Activated naive CD8-positive, alpha-beta T cell (primary cell): Measurements from ENCODE around the gene UNC13A.

Experiments
- H3K27ac Mint-ChIP-seq: one replicate; pipeline ENCODE4 v1.8.0; 2021; ENCODE audit warnings: mixed read lengths
- H3K27me3 Mint-ChIP-seq: one replicate; pipeline ENCODE4 v1.8.0; 2021; ENCODE audit warnings: mixed read lengths
- H3K36me3 Mint-ChIP-seq: one replicate; pipeline ENCODE4 v1.8.0; 2021; ENCODE audit warnings: mixed read lengths
- H3K4me1 Mint-ChIP-seq: one replicate; pipeline ENCODE4 v1.8.0; 2021; ENCODE audit warnings: low read depth, mixed read lengths
- H3K4me3 Mint-ChIP-seq: one replicate; pipeline ENCODE4 v1.8.0; 2021; ENCODE audit warnings: mild to moderate bottlenecking, mixed read lengths
- H3K9me3 Mint-ChIP-seq: one replicate; pipeline ENCODE4 v1.8.0; 2021; ENCODE audit warnings: low read depth, mixed read lengths

Gene UNC13A

GRCh38 chr19:17719730-17720400 lies 31.7 kb upstream of the UNC13A start:
- Mint-ChIP-seq H3K4me3 (peak overlapping the region; percentile 93), H3K9me3 (no peaks in the 10 kb centered on the region), H3K36me3 (no peaks in the 10 kb centered on the region), H3K27me3 (no peaks in the 10 kb centered on the region), H3K27ac (peak overlapping the region; percentile 85), H3K4me1 (peaks cover 30% of the 10 kb centered on the region)

GRCh38 chr19:17718947-17719711 lies 31.0 kb upstream of the UNC13A start, which contains the start of gene MAP1S:
TSS of gene MAP1S (plus strand) at chr19:17719480. CDS start at chr19:17719503, 23 bp downstream.
- Mint-ChIP-seq H3K4me3 (peak within 1 kb of the TSS; percentile 93), H3K27me3 (no peaks in the 10 kb centered on the region), H3K27ac (peak within 1 kb of the TSS; percentile 85), H3K9me3 (no peaks in the 10 kb centered on the region), H3K36me3 (no peaks in the 10 kb centered on the region), H3K4me1 (peaks cover 30% of the 10 kb centered on the region)

- Mint-ChIP-seq H3K4me3 (peak overlapping the region; percentile 89), H3K27ac (peak overlapping the region; percentile 84), H3K4me1 (peaks cover 30% of the 10 kb centered on the region), H3K27me3 (no peaks in the 10 kb centered on the region), H3K36me3 (no peaks in the 10 kb centered on the region), H3K9me3 (no peaks in the 10 kb centered on the region)
These were observed 30.4 kb upstream of the UNC13A start for GRCh38 chr19:17718550-17718946.

GRCh38 chr19:17716309-17716929 lies 28.3 kb upstream of the UNC13A start:
- Mint-ChIP-seq H3K4me3 (no peak overlapping the region), H3K9me3 (no peaks in the 10 kb centered on the region), H3K27ac (no peak overlapping the region), H3K36me3 (no peaks in the 10 kb centered on the region), H3K4me1 (peaks cover 24% of the 10 kb centered on the region), H3K27me3 (no peaks in the 10 kb centered on the region)

- Mint-ChIP-seq H3K27me3 (no peaks in the 10 kb centered on the region), H3K9me3 (no peaks in the 10 kb centered on the region), H3K4me3 (no peak overlapping the region), H3K36me3 (no peaks in the 10 kb centered on the region), H3K4me1 (no peaks in the 10 kb centered on the region), H3K27ac (no peak overlapping the region)
These were observed 23.7 kb upstream of the UNC13A start for GRCh38 chr19:17711851-17712250.

GRCh38 chr19:17706750-17707181 lies 18.6 kb upstream of the UNC13A start:
- Mint-ChIP-seq H3K36me3 (no peaks in the 10 kb centered on the region), H3K4me3 (no peak overlapping the region), H3K9me3 (no peaks in the 10 kb centered on the region), H3K27ac (no peak overlapping the region), H3K27me3 (no peaks in the 10 kb centered on the region), H3K4me1 (no peaks in the 10 kb centered on the region)

- Mint-ChIP-seq H3K27ac (no peak overlapping the region), H3K4me1 (no peaks in the 10 kb centered on the region), H3K36me3 (no peaks in the 10 kb centered on the region), H3K9me3 (no peaks in the 10 kb centered on the region), H3K4me3 (no peak overlapping the region), H3K27me3 (no peaks in the 10 kb centered on the region)
These were observed 15.8 kb upstream of the UNC13A start for GRCh38 chr19:17703824-17704463.

GRCh38 chr19:17695198-17695597 lies 7.0 kb upstream of the UNC13A start:
- H3K27me3 Mint-ChIP-seq: peaks cover 14% of the 10 kb centered on the region
- H3K4me3 Mint-ChIP-seq: no peak overlapping the region
- H3K36me3 Mint-ChIP-seq: no peaks in the 10 kb centered on the region
- no peaks in the 10 kb centered on the region for H3K9me3 Mint-ChIP-seq
- no peak overlapping the region for H3K27ac Mint-ChIP-seq
- H3K4me1 Mint-ChIP-seq: no peaks in the 10 kb centered on the region

GRCh38 chr19:17692566-17692965 lies 4.4 kb upstream of the UNC13A start:
- H3K27ac Mint-ChIP-seq: no peak overlapping the region
- no peaks in the 10 kb centered on the region for H3K36me3 Mint-ChIP-seq
- H3K4me1 Mint-ChIP-seq: peaks cover 6% of the 10 kb centered on the region
- H3K27me3 Mint-ChIP-seq: peaks cover 17% of the 10 kb centered on the region
- H3K9me3 Mint-ChIP-seq: no peaks in the 10 kb centered on the region
- no peak overlapping the region for H3K4me3 Mint-ChIP-seq

- H3K4me1 Mint-ChIP-seq: peaks cover 17% of the 10 kb centered on the region
- no peak overlapping the region for H3K27ac Mint-ChIP-seq
- H3K36me3 Mint-ChIP-seq: no peaks in the 10 kb centered on the region
- H3K27me3 Mint-ChIP-seq: peaks cover 30% of the 10 kb centered on the region
- peak overlapping the region; percentile 70 for H3K4me3 Mint-ChIP-seq
- H3K9me3 Mint-ChIP-seq: no peaks in the 10 kb centered on the region
These were observed 870 bp upstream of the UNC13A start for GRCh38 chr19:17688853-17689595.

- Mint-ChIP-seq H3K36me3 (no peaks in the 10 kb centered on the region), H3K4me3 (peak overlapping the region; percentile 78), H3K4me1 (peaks cover 17% of the 10 kb centered on the region), H3K9me3 (no peaks in the 10 kb centered on the region), H3K27me3 (peaks cover 44% of the 10 kb centered on the region), H3K27ac (no peak overlapping the region)
These were observed 855 bp downstream of the UNC13A start for GRCh38 chr19:17687141-17687856.

GRCh38 chr19:17686592-17687024 lies 1.5 kb downstream of the UNC13A start:
- H3K27me3 Mint-ChIP-seq: peaks cover 43% of the 10 kb centered on the region
- H3K4me1 Mint-ChIP-seq: peaks cover 17% of the 10 kb centered on the region
- H3K27ac Mint-ChIP-seq: no peak overlapping the region
- H3K36me3 Mint-ChIP-seq: no peaks in the 10 kb centered on the region
- no peaks in the 10 kb centered on the region for H3K9me3 Mint-ChIP-seq
- H3K4me3 Mint-ChIP-seq: no peak overlapping the region

- Mint-ChIP-seq H3K4me1 (peaks cover 19% of the 10 kb centered on the region), H3K36me3 (no peaks in the 10 kb centered on the region), H3K27ac (no peak overlapping the region), H3K27me3 (peaks cover 47% of the 10 kb centered on the region), H3K9me3 (no peaks in the 10 kb centered on the region), H3K4me3 (no peak overlapping the region)
These were observed 2.1 kb downstream of the UNC13A start for GRCh38 chr19:17686023-17686521.
